ENCODE results near the gene RAB27A.
"Not testable (repeated sequence)": the region's sequence is repeated elsewhere in the genome, so short reads cannot be mapped to it uniquely, and the experiment has no call there.

RAB27A gene

DNA sequence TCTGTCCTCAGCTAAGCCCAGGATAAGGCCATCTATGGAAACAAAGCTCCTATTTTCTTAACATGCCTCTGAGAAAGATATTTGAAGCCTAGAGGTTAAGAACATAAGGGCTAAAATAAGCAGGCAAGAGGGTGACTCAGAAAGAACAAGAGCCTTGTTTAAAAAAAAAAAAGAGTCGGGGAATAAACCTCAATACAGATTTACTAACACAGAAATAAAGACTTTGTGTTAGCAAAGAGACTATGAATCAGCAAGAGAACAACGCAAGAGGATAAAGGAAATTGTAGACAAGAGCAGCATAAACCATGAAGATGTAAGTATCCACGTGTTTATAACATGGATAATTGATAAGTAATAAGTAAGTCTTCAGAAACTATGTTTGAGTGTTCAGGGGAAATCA lies 36.0 kb downstream of the RAB27A start:
- Histone ChIP-seq H3K9me3 (ENCODE audit: insufficient read depth, low read length) (no peaks in the 10 kb centered on the region), H3F3A (ENCODE audit: insufficient read depth) (no peaks in the 10 kb centered on the region), H4K20me1 (ENCODE audit: low read depth, low read length) (no peaks in the 10 kb centered on the region), H3K4me2 (ENCODE audit: low read depth, low read length, poor library complexity, severe bottlenecking) (no peak overlapping the region), H3K36me3 (ENCODE audit: low read length) (no peaks in the 10 kb centered on the region), H3K27me3 (ENCODE audit: low read length) (no peaks in the 10 kb centered on the region), H3K79me2 (ENCODE audit: insufficient read depth, low read length) (no peaks in the 10 kb centered on the region), H3K9me2 (replicated peaks; ENCODE audit: insufficient read depth, low read length) (no peaks in the 10 kb centered on the region), H3K9ac (ENCODE audit: low read length) (no peak overlapping the region), H3K27ac (ENCODE audit: low read depth, low read length) (no peak overlapping the region), H3K4me3 (ENCODE audit: insufficient read depth, low read length, poor library complexity, severe bottlenecking) (no peak overlapping the region), H2AFZ (ENCODE audit: low read depth, low read length, severe bottlenecking) (no peak overlapping the region)
- TF ChIP-seq, protein P1, sequence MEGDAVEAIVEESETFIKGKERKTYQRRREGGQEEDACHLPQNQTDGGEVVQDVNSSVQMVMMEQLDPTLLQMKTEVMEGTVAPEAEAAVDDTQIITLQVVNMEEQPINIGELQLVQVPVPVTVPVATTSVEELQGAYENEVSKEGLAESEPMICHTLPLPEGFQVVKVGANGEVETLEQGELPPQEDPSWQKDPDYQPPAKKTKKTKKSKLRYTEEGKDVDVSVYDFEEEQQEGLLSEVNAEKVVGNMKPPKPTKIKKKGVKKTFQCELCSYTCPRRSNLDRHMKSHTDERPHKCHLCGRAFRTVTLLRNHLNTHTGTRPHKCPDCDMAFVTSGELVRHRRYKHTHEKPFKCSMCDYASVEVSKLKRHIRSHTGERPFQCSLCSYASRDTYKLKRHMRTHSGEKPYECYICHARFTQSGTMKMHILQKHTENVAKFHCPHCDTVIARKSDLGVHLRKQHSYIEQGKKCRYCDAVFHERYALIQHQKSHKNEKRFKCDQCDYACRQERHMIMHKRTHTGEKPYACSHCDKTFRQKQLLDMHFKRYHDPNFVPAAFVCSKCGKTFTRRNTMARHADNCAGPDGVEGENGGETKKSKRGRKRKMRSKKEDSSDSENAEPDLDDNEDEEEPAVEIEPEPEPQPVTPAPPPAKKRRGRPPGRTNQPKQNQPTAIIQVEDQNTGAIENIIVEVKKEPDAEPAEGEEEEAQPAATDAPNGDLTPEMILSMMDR (IDR thresholded peaks at IDR 0.05; ENCODE audit: insufficient read depth, low read length, poor library complexity, severe bottlenecking) = no peak
- TF ChIP-seq EZH2phosphoT487 (conservative IDR thresholded peaks at IDR 0.05; ENCODE audit: low read length) = no peak

DNA sequence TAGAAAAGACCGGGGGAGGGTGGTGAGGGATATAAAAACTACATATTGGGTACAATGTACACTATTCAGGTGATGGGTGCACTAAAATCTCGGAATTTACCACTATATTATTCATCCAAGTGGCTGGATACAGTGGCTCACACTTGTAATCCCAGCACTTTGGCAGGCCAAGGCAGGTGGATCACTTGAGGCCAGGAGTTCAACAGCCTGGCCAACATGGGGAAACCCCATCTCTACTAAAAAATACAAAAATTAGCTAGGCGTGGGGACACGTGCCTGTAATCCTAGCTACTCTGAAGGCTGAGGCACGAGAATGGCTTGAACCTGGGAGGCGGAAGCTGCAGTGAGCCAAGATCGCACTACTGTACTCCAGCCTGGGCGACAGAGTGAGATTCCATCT lies 37.4 kb downstream of the RAB27A start:
- not testable (repeated sequence) for H4K20me1 ChIP-seq (ENCODE audit: low read depth, low read length); H3K4me2 ChIP-seq (ENCODE audit: low read depth, low read length, poor library complexity, severe bottlenecking); H3K9me3 ChIP-seq (ENCODE audit: insufficient read depth, low read length); H3F3A ChIP-seq (ENCODE audit: insufficient read depth); H3K9me2 ChIP-seq (replicated peaks; ENCODE audit: insufficient read depth, low read length); H3K27ac ChIP-seq (ENCODE audit: low read depth, low read length); H3K36me3 ChIP-seq (ENCODE audit: low read length); H3K4me3 ChIP-seq (ENCODE audit: insufficient read depth, low read length, poor library complexity, severe bottlenecking); H3K9ac ChIP-seq (ENCODE audit: low read length); H3K27me3 ChIP-seq (ENCODE audit: low read length); H2AFZ ChIP-seq (ENCODE audit: low read depth, low read length, severe bottlenecking); H3K79me2 ChIP-seq (ENCODE audit: insufficient read depth, low read length)

DNA sequence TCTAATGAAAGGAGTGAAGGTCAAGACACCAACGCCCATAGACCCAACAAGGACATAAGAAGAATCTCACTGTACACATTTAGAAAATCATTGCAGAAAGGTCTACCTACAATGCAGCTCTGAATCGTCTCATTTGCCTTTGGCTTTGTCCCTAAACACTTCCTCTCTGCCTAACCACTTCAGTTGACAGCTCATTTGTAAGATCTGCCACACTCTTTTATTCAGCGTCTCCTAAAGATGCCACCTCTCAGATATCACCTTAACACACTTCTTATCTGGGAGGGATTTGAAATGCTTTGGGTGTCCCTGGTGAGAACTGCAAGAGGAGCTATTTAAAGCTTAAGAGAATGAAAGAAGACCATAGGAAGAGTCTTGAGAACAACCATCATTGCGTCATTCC lies 38.7 kb downstream of the RAB27A start:
- Histone ChIP-seq H3K9ac (ENCODE audit: low read length) (no peak overlapping the region), H3K36me3 (ENCODE audit: low read length) (no peaks in the 10 kb centered on the region)

DNA sequence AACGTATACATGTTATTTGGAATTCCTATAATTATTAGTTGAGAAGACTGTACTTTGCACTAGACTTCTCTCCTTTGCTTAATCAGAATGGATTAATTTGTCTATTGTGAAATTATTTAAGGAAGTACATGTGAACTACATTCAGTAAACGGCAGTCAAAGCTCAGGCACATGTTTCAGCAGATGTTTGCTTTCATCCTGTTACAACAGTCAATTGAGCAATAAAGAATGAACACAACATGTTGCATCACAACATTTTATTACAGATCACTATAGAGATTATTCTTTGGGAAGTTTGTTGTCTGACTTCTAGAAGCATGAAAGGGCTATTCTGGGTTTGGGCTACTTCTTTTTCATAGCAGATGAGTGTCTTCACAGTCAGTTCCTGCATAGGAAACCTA lies 39.2 kb downstream of the RAB27A start:
- no peak overlapping the region for H3K9ac ChIP-seq (ENCODE audit: low read length)
- no peak overlapping the region for H2AFZ ChIP-seq (ENCODE audit: low read depth, low read length, severe bottlenecking)
- H3K9me3 ChIP-seq (ENCODE audit: insufficient read depth, low read length) = no peaks in the 10 kb centered on the region
- H3K4me3 ChIP-seq (ENCODE audit: insufficient read depth, low read length, poor library complexity, severe bottlenecking) = no peak overlapping the region
- no peaks in the 10 kb centered on the region for H3K36me3 ChIP-seq (ENCODE audit: low read length)
- no peak overlapping the region for H3K4me2 ChIP-seq (ENCODE audit: low read depth, low read length, poor library complexity, severe bottlenecking)
- no peak overlapping the region for H3K27ac ChIP-seq (ENCODE audit: low read depth, low read length)
- no peaks in the 10 kb centered on the region for H3K27me3 ChIP-seq (ENCODE audit: low read length)
- no peaks in the 10 kb centered on the region for H3F3A ChIP-seq (ENCODE audit: insufficient read depth)
- no peaks in the 10 kb centered on the region for H3K79me2 ChIP-seq (ENCODE audit: insufficient read depth, low read length)
- H3K9me2 ChIP-seq (replicated peaks; ENCODE audit: insufficient read depth, low read length) = no peaks in the 10 kb centered on the region
- TF ChIP-seq, protein P1 (IDR thresholded peaks at IDR 0.05; ENCODE audit: insufficient read depth, low read length, poor library complexity, severe bottlenecking) = no peak
- TF ChIP-seq EZH2phosphoT487 (conservative IDR thresholded peaks at IDR 0.05; ENCODE audit: low read length) = no peak
- H4K20me1 ChIP-seq (ENCODE audit: low read depth, low read length) = no peaks in the 10 kb centered on the region

More for the DNA sequence above, 38.7 kb downstream of the RAB27A start:
- Histone ChIP-seq H3K9me2 (replicated peaks; ENCODE audit: insufficient read depth, low read length) (no peaks in the 10 kb centered on the region), H3K4me2 (ENCODE audit: low read depth, low read length, poor library complexity, severe bottlenecking) (no peak overlapping the region), H2AFZ (ENCODE audit: low read depth, low read length, severe bottlenecking) (no peak overlapping the region), H3K79me2 (ENCODE audit: insufficient read depth, low read length) (no peaks in the 10 kb centered on the region), H3K4me3 (ENCODE audit: insufficient read depth, low read length, poor library complexity, severe bottlenecking) (no peak overlapping the region), H3F3A (ENCODE audit: insufficient read depth) (no peaks in the 10 kb centered on the region), H3K27me3 (ENCODE audit: low read length) (no peaks in the 10 kb centered on the region), H3K9me3 (ENCODE audit: insufficient read depth, low read length) (no peaks in the 10 kb centered on the region), H3K27ac (ENCODE audit: low read depth, low read length) (no peak overlapping the region), H4K20me1 (ENCODE audit: low read depth, low read length) (no peaks in the 10 kb centered on the region)
- TF ChIP-seq EZH2phosphoT487 (conservative IDR thresholded peaks at IDR 0.05; ENCODE audit: low read length) = no peak
- TF ChIP-seq, protein P1 (IDR thresholded peaks at IDR 0.05; ENCODE audit: insufficient read depth, low read length, poor library complexity, severe bottlenecking) = no peak

DNA sequence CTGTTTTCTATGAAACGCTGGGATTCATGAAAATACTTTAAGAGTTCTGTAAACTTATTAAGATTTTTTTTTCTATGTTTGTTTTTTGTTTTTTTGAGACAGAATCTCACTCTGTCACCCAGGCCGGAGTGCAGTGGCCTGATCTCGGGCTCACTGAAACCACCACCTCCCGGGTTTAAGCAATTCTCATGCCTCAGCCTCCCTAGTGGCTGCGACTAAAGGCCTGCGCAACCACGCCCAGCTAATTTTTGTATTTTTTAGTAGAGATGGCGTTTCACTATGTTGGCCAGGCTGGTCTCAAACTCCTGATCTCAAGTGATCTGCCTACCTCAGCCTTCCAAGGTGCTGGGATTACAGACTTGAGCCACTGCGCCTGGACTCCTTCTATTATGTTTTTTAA lies 39.7 kb downstream of the RAB27A start:
- H3K36me3 ChIP-seq (ENCODE audit: low read length); H2AFZ ChIP-seq (ENCODE audit: low read depth, low read length, severe bottlenecking); H3F3A ChIP-seq (ENCODE audit: insufficient read depth); H3K4me2 ChIP-seq (ENCODE audit: low read depth, low read length, poor library complexity, severe bottlenecking); H3K9ac ChIP-seq (ENCODE audit: low read length); H3K9me2 ChIP-seq (replicated peaks; ENCODE audit: insufficient read depth, low read length); H3K9me3 ChIP-seq (ENCODE audit: insufficient read depth, low read length); H3K4me3 ChIP-seq (ENCODE audit: insufficient read depth, low read length, poor library complexity, severe bottlenecking); H3K27me3 ChIP-seq (ENCODE audit: low read length); H3K27ac ChIP-seq (ENCODE audit: low read depth, low read length); H3K79me2 ChIP-seq (ENCODE audit: insufficient read depth, low read length); H4K20me1 ChIP-seq (ENCODE audit: low read depth, low read length): not testable (repeated sequence)

All from SU-DHL-6 (cell line).